Panc1 (cell line): ENCODE measurements around the gene PHKG1. TPM values are rescaled to one million over a fixed set of nuclear protein-coding genes. Genes with fewer than 3 reads are reported as not detected.
"Not testable (repeated sequence)": the region's sequence is repeated elsewhere in the genome, so short reads cannot be mapped to it uniquely, and the experiment has no call there.

ENCODE experiments used
- ATAC-seq: fragments of 200-7000 bp; cut with Tn5 transposase; 2 replicates; pipeline ENCODE4 v1.9.1; 2020; ENCODE audit warnings: mild to moderate bottlenecking, moderate library complexity
- BruUV-seq: library from RNA; stranded (reverse); fragments of 400-500 nt; replicated peaks from 2 replicates; lab custom pipeline; 2021; lab: Mats Ljungman, UMichigan
- CTCF ChIA-PET: fragments of 300-600 bp; sonication (Branson Sonifier 250); formaldehyde crosslinking; loops from one replicate; lab custom pipeline; 2022; ENCODE audit warnings: antibody characterized with exemption; lab: Charles Lee
- POLR2A ChIA-PET: fragments of 300-600 bp; sonication (Branson Sonifier 250); formaldehyde crosslinking; loops from one replicate; lab custom pipeline; 2022; ENCODE audit warnings: antibody characterized with exemption; lab: Charles Lee
- DNase-seq: peaks from one replicate; pipeline ENCODE4 v3.0.0-alpha.2; 2010; ENCODE audit warnings: low read depth, low spot score
- H3K27ac ChIP-seq: 2 replicates; pipeline ENCODE4 v1.5.1; 2011; ENCODE audit warnings: mild to moderate bottlenecking, low read length, inconsistent platforms
- H3K27me3 ChIP-seq: fragments of 200-500 bp; sonication (Bioruptor generic); 2 replicates; pipeline ENCODE4 v1.6.0; 2014; ENCODE audit warnings: low read length, inconsistent platforms; ENCODE audit not compliant: control insufficient read depth, insufficient read depth
- H3K36me3 ChIP-seq: fragments of 200-500 bp; sonication (Bioruptor generic); 2 replicates; pipeline ENCODE4 v1.5.1; 2014; ENCODE audit warnings: inconsistent platforms, mild to moderate bottlenecking, low read length, moderate library complexity; ENCODE audit not compliant: control insufficient read depth, insufficient read depth
- H3K4me1 ChIP-seq: 2 replicates; pipeline ENCODE4 v1.5.1; 2011; ENCODE audit warnings: inconsistent platforms, mild to moderate bottlenecking, low read length, moderate library complexity; ENCODE audit not compliant: control insufficient read depth, insufficient read depth
- H3K4me3 ChIP-seq, 2 experiments: 2 replicates each; pipeline ENCODE4 v1.5.1; 2011 to 2012; ENCODE audit warnings: low read depth in 2 of 2, low read length in 2 of 2, mild to moderate bottlenecking in 2 of 2, inconsistent platforms in 1 of 2, moderate library complexity in 1 of 2
- H3K9me3 ChIP-seq: fragments of 200-500 bp; sonication (Bioruptor generic); 2 replicates; pipeline ENCODE4 v1.5.1; 2014; ENCODE audit warnings: low read depth, mild to moderate bottlenecking, inconsistent platforms, low read length, moderate library complexity; ENCODE audit not compliant: control insufficient read depth, insufficient read depth
- CTCF ChIP-seq: fragments of 450-650 bp; IDR thresholded peaks from 2 replicates; pipeline ENCODE4 v1.5.1; 2017; ENCODE audit warnings: mild to moderate bottlenecking
- POLR2AphosphoS5 ChIP-seq: IDR thresholded peaks from 2 replicates; pipeline ENCODE4 v1.6.1; 2012; ENCODE audit warnings: mild to moderate bottlenecking, low read depth, low read length, moderate library complexity
- SIN3A ChIP-seq: IDR thresholded peaks from 2 replicates; pipeline ENCODE4 v1.6.1; 2012; ENCODE audit warnings: low read depth, mild to moderate bottlenecking, low read length, moderate library complexity, borderline replicate concordance; ENCODE audit not compliant: insufficient read depth
- TCF7L2 ChIP-seq: IDR thresholded peaks from 2 replicates; pipeline ENCODE4 v1.6.1; 2011; ENCODE audit warnings: mild to moderate bottlenecking, low read depth, low read length, inconsistent platforms
- in situ Hi-C: cut with HindIII; loops from 2 replicates; pipeline ENCODE4 v1.10.0; 2016; ENCODE audit warnings: low sequenced_read_pairs, low pct_unique_long_range_greater_than_20kb
- intact Hi-C: fragments of 100-400 bp; cut with micrococcal nuclease; formaldehyde crosslinking; loops from one replicate; pipeline ENCODE4 v1.10.0; 2022; ENCODE audit not compliant: unreplicated experiment
- total RNA-seq: library from RNA; stranded (reverse); gene quantifications from one replicate; pipeline ENCODE4 v1.2.1, GENCODE V29; 2021; ENCODE audit not compliant: unreplicated experiment
- TF ChIP-seq, protein P1 (sequence below), 2 experiments: IDR thresholded peaks; 2 replicates each; pipeline ENCODE4 v1.6.1; 2011 to 2012; ENCODE audit warnings: low read depth in 2 of 2, control low read depth in 1 of 2, low read length in 1 of 2, mild to moderate bottlenecking in 1 of 2, moderate library complexity in 1 of 2; ENCODE audit not compliant: insufficient read depth in 1 of 2

PHKG1 gene
- total RNA-seq, 1 experiment from 2014 or later = 0.67 TPM

GRCh38 chr7:56033671-56034432 is 58.9 kb downstream of the PHKG1 start:
- ChIA-PET POLR2A (interaction anchor here (1.1 kb wide), 1 partner anchor 17 kb away, joined by 4 read pairs; the partner anchor contains the start of genes CCT6A and PSPH), CTCF (interaction anchor here (0.8 kb wide), 1 partner anchor 17 kb away, joined by 4 read pairs; the partner anchor contains the start of genes CCT6A and PSPH)
- Histone ChIP-seq H3K27ac (peak overlapping the region; percentile 92), H3K27me3 (no peaks in the 10 kb centered on the region), H3K36me3 (no peaks in the 10 kb centered on the region), H3K9me3 (no peaks in the 10 kb centered on the region), H3K4me1 (peaks cover 5% of the 10 kb centered on the region; the same call in 1 of the 2 replicates), H3K4me3 (peak overlapping the region; percentile 70 to 99)
- ATAC-seq (peak; percentile 98), DNase-seq (peak; percentile 57)
- no TSS peak for BruUV-seq
- TF ChIP-seq CTCF (no peak), SIN3A (peak; percentile 61; the same call in 1 of the 2 replicates)
- intact Hi-C loops (no loop called here), in situ Hi-C loops (no loop called here)

DNA sequence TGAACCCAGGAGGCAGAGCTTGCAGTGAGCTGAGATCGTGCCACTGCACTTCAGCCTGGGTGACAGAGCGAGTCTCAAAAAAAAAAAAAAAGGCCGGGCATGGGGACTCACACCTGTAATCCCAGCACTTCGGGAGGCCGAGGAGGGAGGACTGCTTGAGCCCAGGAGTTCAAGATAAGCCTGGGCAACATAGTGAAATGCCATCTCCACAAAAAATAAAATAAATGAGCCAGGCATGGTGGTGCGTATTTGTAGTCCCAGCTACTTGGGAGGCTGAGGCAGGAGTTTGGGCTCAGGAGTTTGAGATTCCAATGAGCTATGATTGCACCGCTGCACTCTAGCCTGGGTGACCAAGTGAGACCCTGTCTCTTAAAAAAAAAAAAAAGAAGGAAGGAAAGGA is 60.2 kb downstream of the PHKG1 start:
- H3K27me3 ChIP-seq, H3K4me1 ChIP-seq, in situ Hi-C loops, H3K9me3 ChIP-seq, ATAC-seq, CTCF ChIA-PET, DNase-seq, H3K36me3 ChIP-seq, intact Hi-C loops, BruUV-seq, H3K27ac ChIP-seq: not testable (repeated sequence)
- POLR2A ChIA-PET = interaction anchor here (0.6 to 0.8 kb wide), 2 partner anchors 19 to 25 kb away, joined by 4 to 7 read pairs; partner anchors contain the start of genes CCT6A and PSPH
- H3K4me3 ChIP-seq = peak overlapping the region; percentile 70 to 99; a peak in 3 of 4 replicates

DNA sequence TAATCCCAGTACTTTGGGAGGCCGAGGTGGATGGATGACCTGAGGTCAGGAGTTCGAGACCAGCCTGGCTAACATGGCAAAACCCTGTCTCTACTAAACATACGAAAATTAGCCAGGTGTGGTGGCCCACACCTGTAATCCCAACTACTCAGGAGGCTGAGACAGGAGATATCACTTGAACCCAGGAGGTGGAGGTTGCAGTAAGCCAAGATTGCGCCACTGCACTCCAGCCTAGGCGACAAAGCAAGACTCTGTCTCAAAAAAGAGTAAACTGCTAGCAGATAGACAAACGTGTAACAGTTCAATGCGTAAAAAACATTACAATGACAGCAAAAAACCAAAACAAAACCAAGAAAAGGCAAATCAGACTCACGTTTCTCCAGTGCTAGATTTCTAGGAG is 61.2 kb downstream of the PHKG1 start:
- BruUV-seq, in situ Hi-C loops, H3K9me3 ChIP-seq, intact Hi-C loops, ATAC-seq, H3K4me3 ChIP-seq, CTCF ChIA-PET, H3K36me3 ChIP-seq, POLR2A ChIA-PET, DNase-seq, H3K27me3 ChIP-seq, H3K4me1 ChIP-seq: not testable (repeated sequence)
- peak overlapping the region; percentile 30; the same call in 1 of the 2 replicates for H3K27ac ChIP-seq

- POLR2A ChIA-PET = no interaction called here
- intact Hi-C loops = no loop called here
- no peak for DNase-seq
- in situ Hi-C loops = no loop called here
- Histone ChIP-seq H3K4me1 (peaks cover 5% of the 10 kb centered on the region; the same call in 1 of the 2 replicates), H3K27ac (no peak overlapping the region), H3K36me3 (no peaks in the 10 kb centered on the region; the same call in 1 of the 2 replicates), H3K9me3 (no peaks in the 10 kb centered on the region), H3K27me3 (no peaks in the 10 kb centered on the region), H3K4me3 (no peak overlapping the region)
- TF ChIP-seq CTCF (no peak), TCF7L2 (no peak), POLR2AphosphoS5 (no peak), SIN3A (no peak)
- TF ChIP-seq, protein P1, sequence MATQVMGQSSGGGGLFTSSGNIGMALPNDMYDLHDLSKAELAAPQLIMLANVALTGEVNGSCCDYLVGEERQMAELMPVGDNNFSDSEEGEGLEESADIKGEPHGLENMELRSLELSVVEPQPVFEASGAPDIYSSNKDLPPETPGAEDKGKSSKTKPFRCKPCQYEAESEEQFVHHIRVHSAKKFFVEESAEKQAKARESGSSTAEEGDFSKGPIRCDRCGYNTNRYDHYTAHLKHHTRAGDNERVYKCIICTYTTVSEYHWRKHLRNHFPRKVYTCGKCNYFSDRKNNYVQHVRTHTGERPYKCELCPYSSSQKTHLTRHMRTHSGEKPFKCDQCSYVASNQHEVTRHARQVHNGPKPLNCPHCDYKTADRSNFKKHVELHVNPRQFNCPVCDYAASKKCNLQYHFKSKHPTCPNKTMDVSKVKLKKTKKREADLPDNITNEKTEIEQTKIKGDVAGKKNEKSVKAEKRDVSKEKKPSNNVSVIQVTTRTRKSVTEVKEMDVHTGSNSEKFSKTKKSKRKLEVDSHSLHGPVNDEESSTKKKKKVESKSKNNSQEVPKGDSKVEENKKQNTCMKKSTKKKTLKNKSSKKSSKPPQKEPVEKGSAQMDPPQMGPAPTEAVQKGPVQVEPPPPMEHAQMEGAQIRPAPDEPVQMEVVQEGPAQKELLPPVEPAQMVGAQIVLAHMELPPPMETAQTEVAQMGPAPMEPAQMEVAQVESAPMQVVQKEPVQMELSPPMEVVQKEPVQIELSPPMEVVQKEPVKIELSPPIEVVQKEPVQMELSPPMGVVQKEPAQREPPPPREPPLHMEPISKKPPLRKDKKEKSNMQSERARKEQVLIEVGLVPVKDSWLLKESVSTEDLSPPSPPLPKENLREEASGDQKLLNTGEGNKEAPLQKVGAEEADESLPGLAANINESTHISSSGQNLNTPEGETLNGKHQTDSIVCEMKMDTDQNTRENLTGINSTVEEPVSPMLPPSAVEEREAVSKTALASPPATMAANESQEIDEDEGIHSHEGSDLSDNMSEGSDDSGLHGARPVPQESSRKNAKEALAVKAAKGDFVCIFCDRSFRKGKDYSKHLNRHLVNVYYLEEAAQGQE (IDR thresholded peaks at IDR 0.05; ENCODE audit: insufficient read depth in 1 of 2, low read depth in 2 of 2, low read length in 1 of 2) = no peak
- no peak for ATAC-seq
- CTCF ChIA-PET = no interaction called here
- BruUV-seq = no TSS peak
Observed at GRCh38 chr7:56030340-56030739, 62.4 kb downstream of the PHKG1 start.
